ENCODE data around the gene FBXL20.

DNA sequence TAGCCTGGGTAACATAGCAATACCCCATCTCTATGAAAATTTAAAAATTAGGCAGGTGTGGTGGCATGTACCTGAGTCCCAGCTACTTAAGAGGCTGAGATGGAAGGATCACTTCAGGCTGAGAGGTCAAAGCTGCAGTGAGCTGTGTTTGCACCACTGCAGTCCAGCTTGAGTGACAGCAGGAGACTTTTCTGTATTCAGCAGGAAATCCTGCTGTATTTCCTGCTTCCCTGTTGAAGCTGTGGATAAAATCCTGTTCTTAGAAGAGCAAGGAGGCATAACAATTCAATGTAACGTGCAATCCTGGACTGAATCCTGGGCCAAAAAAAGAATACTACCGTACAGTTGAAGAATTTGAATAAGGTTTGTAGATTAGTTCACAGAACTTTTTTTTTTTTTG is 62.2 kb downstream of the FBXL20 start:
- TF ChIP-seq POLR2AphosphoS5 (IDR thresholded peaks at IDR 0.05; ENCODE audit: low read depth, low read length) (no peak), TEAD4 (IDR thresholded peaks at IDR 0.05; ENCODE audit: borderline replicate concordance, insufficient read depth) (no peak)
- TF ChIP-seq, protein P1, sequence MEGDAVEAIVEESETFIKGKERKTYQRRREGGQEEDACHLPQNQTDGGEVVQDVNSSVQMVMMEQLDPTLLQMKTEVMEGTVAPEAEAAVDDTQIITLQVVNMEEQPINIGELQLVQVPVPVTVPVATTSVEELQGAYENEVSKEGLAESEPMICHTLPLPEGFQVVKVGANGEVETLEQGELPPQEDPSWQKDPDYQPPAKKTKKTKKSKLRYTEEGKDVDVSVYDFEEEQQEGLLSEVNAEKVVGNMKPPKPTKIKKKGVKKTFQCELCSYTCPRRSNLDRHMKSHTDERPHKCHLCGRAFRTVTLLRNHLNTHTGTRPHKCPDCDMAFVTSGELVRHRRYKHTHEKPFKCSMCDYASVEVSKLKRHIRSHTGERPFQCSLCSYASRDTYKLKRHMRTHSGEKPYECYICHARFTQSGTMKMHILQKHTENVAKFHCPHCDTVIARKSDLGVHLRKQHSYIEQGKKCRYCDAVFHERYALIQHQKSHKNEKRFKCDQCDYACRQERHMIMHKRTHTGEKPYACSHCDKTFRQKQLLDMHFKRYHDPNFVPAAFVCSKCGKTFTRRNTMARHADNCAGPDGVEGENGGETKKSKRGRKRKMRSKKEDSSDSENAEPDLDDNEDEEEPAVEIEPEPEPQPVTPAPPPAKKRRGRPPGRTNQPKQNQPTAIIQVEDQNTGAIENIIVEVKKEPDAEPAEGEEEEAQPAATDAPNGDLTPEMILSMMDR (IDR thresholded peaks at IDR 0.05) = no peak
- TF ChIP-seq, protein P2, sequence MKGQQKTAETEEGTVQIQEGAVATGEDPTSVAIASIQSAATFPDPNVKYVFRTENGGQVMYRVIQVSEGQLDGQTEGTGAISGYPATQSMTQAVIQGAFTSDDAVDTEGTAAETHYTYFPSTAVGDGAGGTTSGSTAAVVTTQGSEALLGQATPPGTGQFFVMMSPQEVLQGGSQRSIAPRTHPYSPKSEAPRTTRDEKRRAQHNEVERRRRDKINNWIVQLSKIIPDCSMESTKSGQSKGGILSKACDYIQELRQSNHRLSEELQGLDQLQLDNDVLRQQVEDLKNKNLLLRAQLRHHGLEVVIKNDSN (IDR thresholded peaks at IDR 0.05; ENCODE audit: borderline replicate concordance, low read depth) = no peak

Measured in SK-N-SH (cell line).